HEK293 (cell line): ENCODE measurements around the gene TNFRSF4.

Source experiments
- CTCF ChIA-PET: fragments of 350-600 bp; formaldehyde crosslinking; extraction: SDS; loops from one replicate; lab custom pipeline; 2021; ENCODE audit warnings: antibody characterized with exemption; lab: Yijun Ruan, JAX
- POLR2A ChIA-PET: fragments of 300-600 bp; formaldehyde crosslinking; extraction: SDS; loops from one replicate; lab custom pipeline; 2020; ENCODE audit warnings: antibody characterized with exemption, inconsistent platforms; lab: Yijun Ruan, JAX
- H3K27ac ChIP-seq: fragments of 200-500 bp; sonication (Bioruptor generic); 2 replicates; pipeline ENCODE4 v1.5.1; 2014; ENCODE audit warnings: low read depth, low read length, control low read depth, inconsistent platforms; ENCODE audit errors: extremely low read depth
- H3K36me3 ChIP-seq, 2 experiments: fragments of 200-500 bp in 1 of 2; sonication (Bioruptor generic) in 1 of 2; 1 replicate in 1 of 2; 2 replicates in 1 of 2; pipeline ENCODE4 v1.5.1; 2014 to 2017; ENCODE audit warnings: inconsistent platforms in 2 of 2, low read length in 2 of 2; ENCODE audit not compliant: control insufficient read depth in 2 of 2, insufficient read depth in 1 of 2
- H3K4me1 ChIP-seq: fragments of 200-500 bp; sonication (Bioruptor generic); 2 replicates; pipeline ENCODE4 v1.5.1; 2014; ENCODE audit warnings: mild to moderate bottlenecking, low read length, inconsistent platforms; ENCODE audit not compliant: control insufficient read depth, insufficient read depth
- H3K4me3 ChIP-seq: 2 replicates; pipeline ENCODE4 v1.5.1; 2011; ENCODE audit warnings: low read depth, mild to moderate bottlenecking, control low read depth, low read length, moderate library complexity
- H3K9me3 ChIP-seq: fragments of 200-500 bp; sonication (Bioruptor generic); 2 replicates; pipeline ENCODE4 v1.5.1; 2014; ENCODE audit warnings: low read depth, low read length, inconsistent platforms; ENCODE audit not compliant: control insufficient read depth, insufficient read depth
- EGR2 ChIP-seq: fragments of 450-650 bp; formaldehyde crosslinking; IDR thresholded peaks from 2 replicates; pipeline ENCODE4 v1.5.1; 2016; ENCODE audit warnings: low read depth, missing biosample characterization, missing genetic modification characterization
- MEIS1 ChIP-seq: sonication (generic); formaldehyde crosslinking; IDR thresholded peaks from 2 replicates; pipeline ENCODE4 v1.8.1; 2022; ENCODE audit warnings: missing genetic modification reagents, mild to moderate bottlenecking, borderline replicate concordance
- RBAK ChIP-seq: fragments of 450-650 bp; formaldehyde crosslinking; IDR thresholded peaks from 2 replicates; pipeline ENCODE4 v1.5.1; 2016; ENCODE audit warnings: missing biosample characterization, missing genetic modification characterization
- SCRT1 ChIP-seq: fragments of 450-650 bp; formaldehyde crosslinking; IDR thresholded peaks from 2 replicates; pipeline ENCODE4 v1.5.1; 2016; ENCODE audit warnings: missing biosample characterization, missing genetic modification characterization, borderline replicate concordance
- SP3 ChIP-seq: fragments of 450-650 bp; formaldehyde crosslinking; IDR thresholded peaks from 2 replicates; pipeline ENCODE4 v1.5.1; 2016; ENCODE audit warnings: missing biosample characterization, missing genetic modification characterization
- TCF7L2 ChIP-seq: IDR thresholded peaks from 2 replicates; pipeline ENCODE4 v1.6.1; 2011; ENCODE audit warnings: low read depth, mild to moderate bottlenecking, inconsistent platforms, low read length, moderate library complexity, borderline replicate concordance
- TRIM28 ChIP-seq: IDR thresholded peaks from 2 replicates; pipeline ENCODE4 v1.6.1; 2011; ENCODE audit warnings: low read length, control low read depth, borderline replicate concordance
- YY1 ChIP-seq: fragments of 450-650 bp; formaldehyde crosslinking; IDR thresholded peaks from 2 replicates; pipeline ENCODE4 v1.5.1; 2018; ENCODE audit warnings: missing biosample characterization, missing genetic modification characterization
- ZNF157 ChIP-seq: fragments of 450-650 bp; formaldehyde crosslinking; IDR thresholded peaks from 2 replicates; pipeline ENCODE4 v1.5.1; 2016; ENCODE audit warnings: missing biosample characterization, missing genetic modification characterization
- ZNF2 ChIP-seq: fragments of 450-650 bp; formaldehyde crosslinking; IDR thresholded peaks from 2 replicates; pipeline ENCODE4 v1.5.1; 2016; ENCODE audit warnings: missing biosample characterization, missing genetic modification characterization
- ZNF223 ChIP-seq: fragments of 450-650 bp; formaldehyde crosslinking; IDR thresholded peaks from 2 replicates; pipeline ENCODE4 v1.5.1; 2016; ENCODE audit warnings: missing biosample characterization, missing genetic modification characterization
- ZNF292 ChIP-seq: fragments of 450-650 bp; formaldehyde crosslinking; IDR thresholded peaks from 2 replicates; pipeline ENCODE4 v1.5.1; 2016; ENCODE audit warnings: low read depth, missing biosample characterization, missing genetic modification characterization, borderline replicate concordance
- ZNF302 ChIP-seq: fragments of 450-650 bp; formaldehyde crosslinking; IDR thresholded peaks from 2 replicates; pipeline ENCODE4 v1.5.1; 2016; ENCODE audit warnings: missing biosample characterization, missing genetic modification characterization, low read depth
- ZNF335 ChIP-seq: fragments of 450-650 bp; formaldehyde crosslinking; conservative IDR thresholded peaks from 2 replicates; pipeline ENCODE4 v1.5.1; 2016; ENCODE audit warnings: missing biosample characterization, missing genetic modification characterization
- ZNF341 ChIP-seq: fragments of 450-650 bp; formaldehyde crosslinking; IDR thresholded peaks from 2 replicates; pipeline ENCODE4; 2016; ENCODE audit warnings: low read depth, missing biosample characterization, missing genetic modification characterization
- ZNF394 ChIP-seq: fragments of 450-650 bp; formaldehyde crosslinking; IDR thresholded peaks from 2 replicates; pipeline ENCODE4 v1.5.1; 2016; ENCODE audit warnings: missing biosample characterization, missing genetic modification characterization, mild to moderate bottlenecking, moderate library complexity, borderline replicate concordance
- ZNF530 ChIP-seq: fragments of 450-650 bp; formaldehyde crosslinking; IDR thresholded peaks from 2 replicates; pipeline ENCODE4 v1.5.1; 2016; ENCODE audit warnings: low read depth, missing biosample characterization, missing genetic modification characterization
- ZNF548 ChIP-seq: fragments of 450-650 bp; formaldehyde crosslinking; IDR thresholded peaks from 2 replicates; pipeline ENCODE4 v1.5.1; 2016; ENCODE audit warnings: missing biosample characterization, missing genetic modification characterization
- ZNF76 ChIP-seq: fragments of 450-650 bp; formaldehyde crosslinking; IDR thresholded peaks from 2 replicates; pipeline ENCODE4; 2016; ENCODE audit warnings: low read depth, missing biosample characterization, missing genetic modification characterization, borderline replicate concordance
- TF ChIP-seq, protein P1 (sequence below): fragments of 450-650 bp; formaldehyde crosslinking; IDR thresholded peaks from 2 replicates; pipeline ENCODE4 v1.5.1; 2016; ENCODE audit warnings: missing biosample characterization, missing genetic modification characterization, borderline replicate concordance
- TF ChIP-seq, protein P2 (sequence below): fragments of 450-650 bp; formaldehyde crosslinking; IDR thresholded peaks from 2 replicates; pipeline ENCODE4 v1.5.1; 2016; ENCODE audit warnings: missing biosample characterization, missing genetic modification characterization
- TF ChIP-seq, protein P3 (sequence below): fragments of 450-650 bp; formaldehyde crosslinking; IDR thresholded peaks from 2 replicates; pipeline ENCODE4 v1.5.1; 2016; ENCODE audit warnings: missing biosample characterization, missing genetic modification characterization
- TF ChIP-seq, protein P4 (sequence below): fragments of 450-650 bp; formaldehyde crosslinking; IDR thresholded peaks from 2 replicates; pipeline ENCODE4 v1.5.1; 2017; ENCODE audit warnings: missing biosample characterization, missing genetic modification characterization

Gene TNFRSF4

DNA sequence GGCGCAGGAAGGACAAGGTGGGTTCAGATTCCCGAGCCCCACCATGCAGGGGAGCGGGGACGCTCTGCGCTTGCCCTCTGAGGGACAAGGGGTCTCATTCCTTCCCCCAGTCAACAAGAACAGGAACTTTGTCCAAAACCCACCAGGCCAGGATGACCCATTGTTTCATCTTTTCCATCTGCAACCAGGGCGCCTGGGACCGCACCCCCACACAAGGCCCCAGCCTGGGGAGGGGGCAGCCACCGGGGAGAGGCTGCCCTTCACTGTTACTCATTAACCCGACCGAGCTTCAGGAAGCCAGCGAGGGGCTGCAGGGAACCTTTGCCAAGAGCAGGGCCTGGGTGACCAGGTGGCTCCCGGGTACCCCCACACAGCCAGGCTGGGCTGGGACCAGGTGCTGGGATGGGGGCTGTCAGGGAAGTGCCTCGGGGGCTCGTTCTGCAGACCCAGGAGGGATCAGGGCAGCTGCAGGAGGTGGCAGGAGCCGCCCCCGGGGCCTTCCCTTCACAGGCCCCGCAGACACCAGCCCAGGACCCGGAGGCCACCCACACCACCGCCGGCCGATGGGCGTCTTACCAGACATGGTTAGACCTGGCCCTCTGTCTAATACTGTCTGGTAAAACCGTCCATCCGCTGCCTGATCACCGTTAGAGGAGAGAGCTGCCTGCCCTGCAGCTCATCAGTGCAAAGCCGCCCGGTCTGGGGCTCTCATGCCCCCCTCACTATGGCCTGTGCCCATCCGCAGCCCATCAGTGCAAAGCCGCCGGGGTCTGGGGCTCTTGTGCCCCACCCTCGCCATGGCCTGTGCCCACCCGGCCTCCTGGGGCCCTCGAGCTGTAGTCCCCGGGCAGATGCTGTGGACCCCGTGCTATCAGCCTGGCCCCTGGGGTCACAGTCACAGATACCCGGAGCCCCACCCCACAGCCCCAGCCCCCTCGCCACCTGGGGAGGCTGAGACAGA, 45.2 kb downstream of the TNFRSF4 start:
- CTCF ChIA-PET: no interaction called here
- no peaks in the 10 kb centered on the region for H3K9me3 ChIP-seq
- H3K27ac ChIP-seq: no peak overlapping the region
- TF ChIP-seq ZNF335 (peak; percentile 41), EGR2 (tag by site-specific recombination) (peak; percentile 50; the same call in 1 of the 2 replicates), ZNF76 (tag by site-specific recombination) (no peak)
- TF ChIP-seq, protein P1, sequence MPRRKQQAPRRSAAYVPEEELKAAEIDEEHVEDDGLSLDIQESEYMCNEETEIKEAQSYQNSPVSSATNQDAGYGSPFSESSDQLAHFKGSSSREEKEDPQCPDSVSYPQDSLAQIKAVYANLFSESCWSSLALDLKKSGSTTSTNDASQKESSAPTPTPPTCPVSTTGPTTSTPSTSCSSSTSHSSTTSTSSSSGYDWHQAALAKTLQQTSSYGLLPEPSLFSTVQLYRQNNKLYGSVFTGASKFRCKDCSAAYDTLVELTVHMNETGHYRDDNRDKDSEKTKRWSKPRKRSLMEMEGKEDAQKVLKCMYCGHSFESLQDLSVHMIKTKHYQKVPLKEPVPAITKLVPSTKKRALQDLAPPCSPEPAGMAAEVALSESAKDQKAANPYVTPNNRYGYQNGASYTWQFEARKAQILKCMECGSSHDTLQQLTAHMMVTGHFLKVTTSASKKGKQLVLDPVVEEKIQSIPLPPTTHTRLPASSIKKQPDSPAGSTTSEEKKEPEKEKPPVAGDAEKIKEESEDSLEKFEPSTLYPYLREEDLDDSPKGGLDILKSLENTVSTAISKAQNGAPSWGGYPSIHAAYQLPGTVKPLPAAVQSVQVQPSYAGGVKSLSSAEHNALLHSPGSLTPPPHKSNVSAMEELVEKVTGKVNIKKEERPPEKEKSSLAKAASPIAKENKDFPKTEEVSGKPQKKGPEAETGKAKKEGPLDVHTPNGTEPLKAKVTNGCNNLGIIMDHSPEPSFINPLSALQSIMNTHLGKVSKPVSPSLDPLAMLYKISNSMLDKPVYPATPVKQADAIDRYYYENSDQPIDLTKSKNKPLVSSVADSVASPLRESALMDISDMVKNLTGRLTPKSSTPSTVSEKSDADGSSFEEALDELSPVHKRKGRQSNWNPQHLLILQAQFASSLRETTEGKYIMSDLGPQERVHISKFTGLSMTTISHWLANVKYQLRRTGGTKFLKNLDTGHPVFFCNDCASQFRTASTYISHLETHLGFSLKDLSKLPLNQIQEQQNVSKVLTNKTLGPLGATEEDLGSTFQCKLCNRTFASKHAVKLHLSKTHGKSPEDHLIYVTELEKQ (tag by site-specific recombination): no peak
- no peak overlapping the region for H3K4me3 ChIP-seq
- H3K4me1 ChIP-seq: no peaks in the 10 kb centered on the region
- POLR2A ChIA-PET: interaction anchor here (0.6 kb wide), 1 partner anchor 32 kb away, joined by 3 read pairs; no protein-coding TSS in a partner anchor
- H3K36me3 ChIP-seq: no peaks in the 10 kb centered on the region

DNA sequence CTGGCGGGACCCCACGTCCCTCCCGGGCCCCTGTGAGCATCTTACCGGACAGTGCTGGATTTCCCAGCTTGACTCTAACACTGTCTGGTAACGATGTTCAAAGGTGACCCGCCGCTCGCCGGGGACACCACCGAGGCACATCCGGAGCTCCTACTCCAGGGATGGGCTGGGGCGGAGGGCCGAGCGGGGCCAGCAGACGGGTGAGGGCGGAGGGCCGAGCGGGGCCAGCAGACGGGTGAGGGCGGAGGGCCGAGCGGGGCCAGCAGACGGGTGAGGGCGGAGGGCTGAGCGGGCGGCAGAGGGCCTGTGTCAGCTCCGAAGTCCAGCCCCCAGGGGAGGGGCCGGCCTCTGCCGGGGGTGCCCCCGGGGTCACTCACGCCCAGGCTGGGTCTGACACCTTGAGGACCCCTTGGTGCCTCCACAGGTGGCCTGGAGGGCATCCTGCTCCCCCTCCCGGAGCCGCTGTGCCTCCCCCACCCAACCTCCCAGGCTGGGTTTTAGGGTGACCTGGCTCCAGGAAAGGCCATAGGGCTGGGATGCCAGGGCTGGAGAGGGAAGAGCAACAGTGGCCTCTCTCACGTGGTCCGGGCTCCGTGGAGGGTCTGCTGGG, 46.0 kb downstream of the TNFRSF4 start:
- no peaks in the 10 kb centered on the region for H3K4me1 ChIP-seq
- H3K9me3 ChIP-seq: no peaks in the 10 kb centered on the region
- ChIA-PET CTCF (interaction anchor here (0.6 kb wide), 1 partner anchor 123 kb away, joined by 3 read pairs; no protein-coding TSS in a partner anchor), POLR2A (no interaction called here)
- no peak overlapping the region for H3K27ac ChIP-seq
- no peak overlapping the region for H3K4me3 ChIP-seq
- TF ChIP-seq MEIS1 (CRISPR knock-in tag) (no peak), ZNF157 (tag by site-specific recombination) (no peak), ZNF548 (tag by site-specific recombination) (no peak), ZNF223 (tag by site-specific recombination) (no peak), TCF7L2 (no peak), SCRT1 (no peak), ZNF341 (tag by site-specific recombination) (no peak), ZNF302 (tag by site-specific recombination) (no peak), ZNF530 (no peak), RBAK (tag by site-specific recombination) (no peak), ZNF292 (no peak), ZNF394 (tag by site-specific recombination) (no peak), ZNF2 (tag by site-specific recombination) (no peak), YY1 (tag by site-specific recombination) (no peak), SP3 (tag by site-specific recombination) (no peak), TRIM28 (no peak)
- TF ChIP-seq, protein P2, sequence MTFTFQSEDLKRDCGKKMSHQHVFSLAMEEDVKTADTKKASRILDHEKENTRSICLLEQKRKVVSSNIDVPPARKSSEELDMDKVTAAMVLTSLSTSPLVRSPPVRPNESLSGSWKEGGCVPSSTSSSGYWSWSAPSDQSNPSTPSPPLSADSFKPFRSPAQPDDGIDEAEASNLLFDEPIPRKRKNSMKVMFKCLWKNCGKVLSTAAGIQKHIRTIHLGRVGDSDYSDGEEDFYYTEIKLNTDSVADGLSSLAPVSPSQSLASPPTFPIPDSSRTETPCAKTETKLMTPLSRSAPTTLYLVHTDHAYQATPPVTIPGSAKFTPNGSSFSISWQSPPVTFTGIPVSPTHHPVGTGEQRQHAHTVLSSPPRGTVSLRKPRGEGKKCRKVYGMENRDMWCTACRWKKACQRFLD: no peak
- TF ChIP-seq, protein P3, sequence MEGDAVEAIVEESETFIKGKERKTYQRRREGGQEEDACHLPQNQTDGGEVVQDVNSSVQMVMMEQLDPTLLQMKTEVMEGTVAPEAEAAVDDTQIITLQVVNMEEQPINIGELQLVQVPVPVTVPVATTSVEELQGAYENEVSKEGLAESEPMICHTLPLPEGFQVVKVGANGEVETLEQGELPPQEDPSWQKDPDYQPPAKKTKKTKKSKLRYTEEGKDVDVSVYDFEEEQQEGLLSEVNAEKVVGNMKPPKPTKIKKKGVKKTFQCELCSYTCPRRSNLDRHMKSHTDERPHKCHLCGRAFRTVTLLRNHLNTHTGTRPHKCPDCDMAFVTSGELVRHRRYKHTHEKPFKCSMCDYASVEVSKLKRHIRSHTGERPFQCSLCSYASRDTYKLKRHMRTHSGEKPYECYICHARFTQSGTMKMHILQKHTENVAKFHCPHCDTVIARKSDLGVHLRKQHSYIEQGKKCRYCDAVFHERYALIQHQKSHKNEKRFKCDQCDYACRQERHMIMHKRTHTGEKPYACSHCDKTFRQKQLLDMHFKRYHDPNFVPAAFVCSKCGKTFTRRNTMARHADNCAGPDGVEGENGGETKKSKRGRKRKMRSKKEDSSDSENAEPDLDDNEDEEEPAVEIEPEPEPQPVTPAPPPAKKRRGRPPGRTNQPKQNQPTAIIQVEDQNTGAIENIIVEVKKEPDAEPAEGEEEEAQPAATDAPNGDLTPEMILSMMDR (tag by site-specific recombination): no peak
- TF ChIP-seq, protein P4, sequence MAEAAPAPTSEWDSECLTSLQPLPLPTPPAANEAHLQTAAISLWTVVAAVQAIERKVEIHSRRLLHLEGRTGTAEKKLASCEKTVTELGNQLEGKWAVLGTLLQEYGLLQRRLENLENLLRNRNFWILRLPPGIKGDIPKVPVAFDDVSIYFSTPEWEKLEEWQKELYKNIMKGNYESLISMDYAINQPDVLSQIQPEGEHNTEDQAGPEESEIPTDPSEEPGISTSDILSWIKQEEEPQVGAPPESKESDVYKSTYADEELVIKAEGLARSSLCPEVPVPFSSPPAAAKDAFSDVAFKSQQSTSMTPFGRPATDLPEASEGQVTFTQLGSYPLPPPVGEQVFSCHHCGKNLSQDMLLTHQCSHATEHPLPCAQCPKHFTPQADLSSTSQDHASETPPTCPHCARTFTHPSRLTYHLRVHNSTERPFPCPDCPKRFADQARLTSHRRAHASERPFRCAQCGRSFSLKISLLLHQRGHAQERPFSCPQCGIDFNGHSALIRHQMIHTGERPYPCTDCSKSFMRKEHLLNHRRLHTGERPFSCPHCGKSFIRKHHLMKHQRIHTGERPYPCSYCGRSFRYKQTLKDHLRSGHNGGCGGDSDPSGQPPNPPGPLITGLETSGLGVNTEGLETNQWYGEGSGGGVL (tag by site-specific recombination): no peak
- no peaks in the 10 kb centered on the region for H3K36me3 ChIP-seq
